DMS 273 (cell line): ENCODE data around the gene ZNF385A.

Source experiments
- DNase-seq: peaks from one replicate; lab custom pipeline; 2025; ENCODE audit not compliant: unreplicated experiment; lab: John Stamatoyannopoulos, UW

Gene ZNF385A

GRCh38 chr12:54384591-54385041 is at the start of gene ZNF385A:
TSS of gene ZNF385A (minus strand) at chr12:54384733. CDS start at chr12:54384514, 219 bp downstream.
- DNase-seq, result no peak

GRCh38 chr12:54432815-54433164 is 48.3 kb upstream of the ZNF385A start:
- DNase-seq, result no peak

- DNase-seq, result peak; percentile 34
Observed at GRCh38 chr12:54431911-54432814, 47.6 kb upstream of the ZNF385A start.

GRCh38 chr12:54430471-54431069 is 46.0 kb upstream of the ZNF385A start:
- DNase-seq, result no peak

GRCh38 chr12:54429014-54429471 is 44.5 kb upstream of the ZNF385A start:
- DNase-seq, result peak; percentile 64

GRCh38 chr12:54428050-54429013 is 43.8 kb upstream of the ZNF385A start:
- no peak for DNase-seq

- DNase-seq, result no peak
Observed at GRCh38 chr12:54427106-54427505, 42.6 kb upstream of the ZNF385A start.

- no peak for DNase-seq
Observed at GRCh38 chr12:54426690-54427089, 42.2 kb upstream of the ZNF385A start.

GRCh38 chr12:54425702-54426101 is 41.2 kb upstream of the ZNF385A start:
- DNase-seq, result no peak

GRCh38 chr12:54424224-54424623 is 39.7 kb upstream of the ZNF385A start:
- DNase-seq, result no peak

GRCh38 chr12:54423816-54424150 is 39.2 kb upstream of the ZNF385A start:
- no peak for DNase-seq

GRCh38 chr12:54421879-54422250 is 37.3 kb upstream of the ZNF385A start:
- no peak for DNase-seq

GRCh38 chr12:54421175-54421878 is 36.8 kb upstream of the ZNF385A start:
- DNase-seq, result no peak

GRCh38 chr12:54420766-54421144 is 36.2 kb upstream of the ZNF385A start:
- DNase-seq, result peak; percentile 35

GRCh38 chr12:54419088-54419887 is 34.8 kb upstream of the ZNF385A start, which contains the start of gene ITGA5:
TSS of gene ITGA5 (minus strand) at chr12:54419266. CDS start at chr12:54419198, 68 bp downstream.
- DNase-seq, result peak; percentile 60

GRCh38 chr12:54418441-54419087 is 34.0 kb upstream of the ZNF385A start:
- peak; percentile 36 for DNase-seq

- peak; percentile 16 for DNase-seq
Observed at GRCh38 chr12:54417712-54418440, 33.3 kb upstream of the ZNF385A start.
